Measurements from ENCODE around the gene SLC44A5.

The SLC44A5 gene

GRCh38 chr1:75588779-75589475, 22.0 kb downstream of the SLC44A5 start:
- no peak for DNase-seq (ENCODE audit: low read depth in 2 of 2)

- no peak for DNase-seq (ENCODE audit: low read depth in 2 of 2)
Measured at GRCh38 chr1:75587692-75588091, 23.2 kb downstream of the SLC44A5 start.

GRCh38 chr1:75583282-75583681, 27.6 kb downstream of the SLC44A5 start:
- DNase-seq (ENCODE audit: low read depth in 2 of 2) = no peak

GRCh38 chr1:75582725-75583261, 28.1 kb downstream of the SLC44A5 start:
- DNase-seq (ENCODE audit: low read depth in 2 of 2) = no peak

GRCh38 chr1:75579046-75579445, 31.9 kb downstream of the SLC44A5 start:
- DNase-seq (ENCODE audit: low read depth in 2 of 2) = no peak

- DNase-seq (ENCODE audit: low read depth in 2 of 2) = no peak
Measured at GRCh38 chr1:75575837-75576236, 35.1 kb downstream of the SLC44A5 start.

- no peak for DNase-seq (ENCODE audit: low read depth in 2 of 2)
Measured at GRCh38 chr1:75567191-75567590, 43.7 kb downstream of the SLC44A5 start.

- DNase-seq (ENCODE audit: low read depth in 2 of 2) = no peak
Measured at GRCh38 chr1:75559800-75560199, 51.1 kb downstream of the SLC44A5 start.

- DNase-seq (ENCODE audit: low read depth in 2 of 2) = no peak
Measured at GRCh38 chr1:75559136-75559535, 51.8 kb downstream of the SLC44A5 start.

- DNase-seq (ENCODE audit: low read depth in 2 of 2) = no peak
Measured at GRCh38 chr1:75554870-75555269, 56.0 kb downstream of the SLC44A5 start.

GRCh38 chr1:75554181-75554580, 56.7 kb downstream of the SLC44A5 start:
- no peak for DNase-seq (ENCODE audit: low read depth in 2 of 2)

- no peak for DNase-seq (ENCODE audit: low read depth in 2 of 2)
Measured at GRCh38 chr1:75550559-75550958, 60.4 kb downstream of the SLC44A5 start.

GRCh38 chr1:75548721-75549480, 62.0 kb downstream of the SLC44A5 start:
- no peak for DNase-seq (ENCODE audit: low read depth in 2 of 2)

GRCh38 chr1:75543705-75544104, 67.2 kb downstream of the SLC44A5 start:
- DNase-seq (ENCODE audit: low read depth in 2 of 2) = no peak

- no peak for DNase-seq (ENCODE audit: low read depth in 2 of 2)
Measured at GRCh38 chr1:75542818-75543570, 67.9 kb downstream of the SLC44A5 start.

GRCh38 chr1:75539230-75540116, 71.4 kb downstream of the SLC44A5 start:
- DNase-seq (ENCODE audit: low read depth in 2 of 2) = no peak

- no peak for DNase-seq (ENCODE audit: low read depth in 2 of 2)
Measured at GRCh38 chr1:75533085-75533484, 77.8 kb downstream of the SLC44A5 start.

GRCh38 chr1:75531570-75531969, 79.3 kb downstream of the SLC44A5 start:
- no peak for DNase-seq (ENCODE audit: low read depth in 2 of 2)

GRCh38 chr1:75529488-75529887, 81.4 kb downstream of the SLC44A5 start:
- DNase-seq (ENCODE audit: low read depth in 2 of 2) = no peak

- no peak for DNase-seq (ENCODE audit: low read depth in 2 of 2)
Measured at GRCh38 chr1:75528001-75528400, 82.9 kb downstream of the SLC44A5 start.

- no peak for DNase-seq (ENCODE audit: low read depth in 2 of 2)
Measured at GRCh38 chr1:75522389-75522788, 88.5 kb downstream of the SLC44A5 start.
